Measurements from ENCODE around the gene SEH1L.
"Not testable (repeated sequence)": the region's sequence is repeated elsewhere in the genome, so short reads cannot be mapped to it uniquely, and the experiment has no call there.

The SEH1L gene, protein sequence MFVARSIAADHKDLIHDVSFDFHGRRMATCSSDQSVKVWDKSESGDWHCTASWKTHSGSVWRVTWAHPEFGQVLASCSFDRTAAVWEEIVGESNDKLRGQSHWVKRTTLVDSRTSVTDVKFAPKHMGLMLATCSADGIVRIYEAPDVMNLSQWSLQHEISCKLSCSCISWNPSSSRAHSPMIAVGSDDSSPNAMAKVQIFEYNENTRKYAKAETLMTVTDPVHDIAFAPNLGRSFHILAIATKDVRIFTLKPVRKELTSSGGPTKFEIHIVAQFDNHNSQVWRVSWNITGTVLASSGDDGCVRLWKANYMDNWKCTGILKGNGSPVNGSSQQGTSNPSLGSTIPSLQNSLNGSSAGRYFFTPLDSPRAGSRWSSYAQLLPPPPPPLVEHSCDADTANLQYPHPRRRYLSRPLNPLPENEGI

DNA sequence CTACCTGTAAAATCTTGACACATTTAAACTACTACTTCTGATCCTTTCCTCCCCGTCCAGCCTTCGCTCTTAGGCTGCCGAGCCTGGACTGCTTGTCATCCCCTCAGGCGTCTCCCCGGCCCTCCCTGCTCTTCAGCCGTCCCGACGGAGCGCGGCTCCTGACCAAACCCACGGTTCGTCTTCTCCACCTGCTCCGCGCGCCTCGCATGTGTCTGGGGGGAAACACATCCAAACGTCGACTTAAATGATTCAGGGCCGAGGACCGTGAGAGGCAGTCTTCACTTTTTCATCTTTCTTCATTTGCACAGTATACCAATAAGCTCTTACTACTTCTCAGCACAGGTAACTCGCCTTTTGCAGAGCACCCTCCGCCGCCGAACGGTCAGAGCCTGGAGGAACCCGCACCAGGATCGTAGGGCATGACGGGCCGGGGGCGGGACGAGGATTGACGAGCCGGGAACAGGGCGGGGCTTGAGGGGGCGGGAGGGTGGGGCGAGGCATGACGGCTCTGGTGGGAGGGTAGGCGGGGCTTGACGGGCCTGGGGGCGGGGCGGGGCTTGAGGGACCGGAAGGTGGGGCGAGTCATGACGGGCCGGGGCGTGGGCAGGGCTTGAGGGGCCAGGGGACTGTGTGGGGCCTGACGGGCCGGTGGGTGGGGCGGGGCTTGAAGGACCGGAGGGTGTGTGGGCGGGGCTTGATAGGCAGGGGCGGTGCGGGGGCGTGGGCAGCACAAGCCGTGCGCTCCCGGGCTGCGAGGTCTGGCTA, at the start of gene SEH1L:
Gene SEH1L, plus strand, starts transcription at position 727 of the 765 bp plus-strand sequence. CDS start 111 bp downstream, outside the sequence.
- DNase-seq: peak; percentile 100

GRCh38 chr18:12901208-12901607, 46.6 kb upstream of the SEH1L start:
- not testable (repeated sequence) for DNase-seq

GRCh38 chr18:12904012-12904516, 43.7 kb upstream of the SEH1L start:
- peak; percentile 44 for DNase-seq

DNA sequence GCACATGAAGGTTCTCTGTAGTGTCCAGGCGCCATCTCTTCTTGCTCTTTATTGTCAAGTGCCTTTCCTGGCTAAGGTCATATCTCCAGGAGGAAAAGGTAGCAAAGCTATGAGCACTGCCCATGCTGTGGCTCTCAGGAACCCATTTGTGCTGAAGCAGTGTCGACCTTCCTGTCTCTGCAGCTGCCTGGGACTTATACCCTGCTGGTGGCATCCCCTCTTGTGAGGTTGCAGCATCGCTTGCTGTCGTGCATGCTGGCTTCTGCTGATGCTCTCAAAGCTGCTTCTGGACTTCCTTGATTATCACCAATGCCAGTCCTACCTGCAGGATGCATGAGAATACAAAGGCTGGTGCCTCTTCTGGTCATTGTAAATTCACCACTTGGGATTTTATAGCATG, 41.7 kb upstream of the SEH1L start:
- no peak for DNase-seq

DNA sequence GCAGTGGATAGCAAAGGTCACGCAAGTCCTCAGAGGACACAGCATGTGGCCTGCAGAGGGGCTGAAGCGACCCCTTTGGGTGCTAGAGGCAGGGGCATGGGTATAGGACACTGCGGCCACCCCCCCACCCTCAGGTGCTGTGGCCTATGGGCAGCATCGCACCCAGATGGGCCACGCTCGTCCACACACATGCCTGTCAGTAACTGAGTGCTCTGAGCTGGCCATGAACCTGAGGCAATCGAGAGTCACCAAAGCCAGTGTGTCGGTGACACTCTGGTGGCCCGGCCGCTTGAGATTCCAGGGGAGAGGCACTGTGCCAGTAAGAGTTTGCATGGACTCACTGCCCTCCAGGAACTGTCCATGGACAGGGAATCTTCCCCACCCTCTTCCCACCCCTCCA, 41.0 kb upstream of the SEH1L start:
- no peak for DNase-seq

DNA sequence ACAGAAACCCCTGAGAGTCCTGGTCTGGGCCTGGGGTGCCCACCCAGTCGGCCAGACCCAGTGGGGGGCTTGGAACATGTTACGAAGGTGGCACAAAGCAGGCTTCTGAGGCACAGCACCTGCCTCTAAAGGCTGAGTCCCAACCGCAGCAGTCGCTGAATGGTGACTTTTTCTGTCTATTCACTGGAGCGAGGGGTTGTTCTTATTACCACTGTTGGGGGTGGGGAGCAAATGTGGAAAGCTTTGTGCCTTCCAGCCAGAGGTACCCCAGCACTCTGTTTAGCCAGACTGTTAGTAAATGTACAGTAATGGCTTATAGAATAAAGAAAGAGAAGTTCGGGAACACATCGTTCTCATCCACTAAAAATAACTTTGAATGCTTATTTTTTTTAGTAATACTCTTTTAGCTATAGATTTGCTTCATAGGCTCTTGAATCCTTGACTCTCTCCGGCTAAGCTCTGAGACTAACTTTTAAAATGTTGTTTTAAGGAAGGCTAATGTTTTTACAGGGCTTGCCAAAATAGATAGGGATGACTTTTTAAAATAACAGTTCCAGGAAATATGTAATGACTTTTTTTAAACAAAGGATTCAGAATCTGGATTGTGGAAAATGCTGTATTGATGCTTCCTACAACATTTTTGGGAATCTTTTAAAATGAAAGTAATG, 40.4 kb upstream of the SEH1L start:
- no peak for DNase-seq

DNA sequence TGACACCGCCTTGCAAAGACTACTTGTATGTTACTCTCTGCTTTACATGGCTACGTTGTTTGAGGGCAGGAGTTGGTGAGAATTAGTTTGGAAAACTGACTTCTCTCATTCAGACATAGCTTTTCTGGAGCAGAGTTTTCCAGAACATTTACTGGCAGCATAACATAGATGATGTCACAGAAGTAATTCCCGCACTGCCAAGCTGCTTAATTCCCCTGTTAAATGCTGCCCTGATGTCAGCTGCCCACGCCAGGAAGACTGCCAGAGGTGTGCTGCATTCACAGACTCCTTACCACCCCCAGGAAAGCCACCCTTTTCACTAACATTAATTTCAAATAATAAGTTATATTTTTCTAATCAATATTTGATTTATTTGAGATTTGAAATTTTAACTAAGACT, 39.1 kb upstream of the SEH1L start:
- DNase-seq: no peak

DNA sequence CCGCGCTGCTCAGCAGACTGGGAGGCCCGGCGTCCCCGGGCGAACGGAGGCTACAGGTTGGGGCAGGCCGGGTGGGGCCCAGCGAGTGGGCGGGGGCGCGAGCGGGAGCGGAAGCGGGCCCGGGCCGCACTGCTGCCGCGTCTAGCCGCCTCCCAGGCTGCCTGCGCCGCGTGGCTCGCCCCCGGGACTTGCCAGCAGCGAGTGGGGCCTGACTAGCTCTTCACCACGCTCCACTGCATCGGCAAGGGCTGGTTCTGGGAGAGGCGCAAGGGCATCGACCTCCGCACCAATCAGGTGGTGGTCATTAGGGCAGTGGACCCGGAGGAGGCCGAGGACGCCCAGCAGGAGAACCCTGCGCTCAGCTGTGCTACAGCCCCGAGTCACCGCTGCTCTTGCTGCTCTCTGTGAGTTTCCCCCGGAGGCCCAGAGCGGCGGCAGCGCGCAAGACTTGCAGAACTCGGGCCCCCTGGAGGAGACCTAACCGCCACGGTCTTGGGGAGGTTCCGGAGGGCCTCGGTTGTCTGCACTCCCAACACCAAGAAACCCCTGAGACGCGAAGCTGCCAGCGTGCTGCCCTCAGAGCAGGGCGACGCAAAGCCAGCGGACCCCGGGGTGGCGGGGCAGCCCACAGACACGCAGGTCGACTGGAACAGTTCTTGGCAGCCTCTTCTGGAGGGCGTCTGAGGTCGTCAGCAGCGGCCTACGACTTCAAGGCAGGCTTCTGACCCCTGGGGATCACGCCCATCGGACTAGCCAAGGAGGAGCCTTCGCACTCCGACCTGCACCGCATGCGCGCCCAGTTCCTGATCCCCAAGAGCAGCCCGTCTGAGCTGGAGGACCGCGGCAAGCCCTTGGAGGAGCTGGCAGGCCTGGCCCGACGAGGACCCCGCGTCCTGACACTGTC, 36.5 kb upstream of the SEH1L start:
- peak; percentile 75 for DNase-seq

DNA sequence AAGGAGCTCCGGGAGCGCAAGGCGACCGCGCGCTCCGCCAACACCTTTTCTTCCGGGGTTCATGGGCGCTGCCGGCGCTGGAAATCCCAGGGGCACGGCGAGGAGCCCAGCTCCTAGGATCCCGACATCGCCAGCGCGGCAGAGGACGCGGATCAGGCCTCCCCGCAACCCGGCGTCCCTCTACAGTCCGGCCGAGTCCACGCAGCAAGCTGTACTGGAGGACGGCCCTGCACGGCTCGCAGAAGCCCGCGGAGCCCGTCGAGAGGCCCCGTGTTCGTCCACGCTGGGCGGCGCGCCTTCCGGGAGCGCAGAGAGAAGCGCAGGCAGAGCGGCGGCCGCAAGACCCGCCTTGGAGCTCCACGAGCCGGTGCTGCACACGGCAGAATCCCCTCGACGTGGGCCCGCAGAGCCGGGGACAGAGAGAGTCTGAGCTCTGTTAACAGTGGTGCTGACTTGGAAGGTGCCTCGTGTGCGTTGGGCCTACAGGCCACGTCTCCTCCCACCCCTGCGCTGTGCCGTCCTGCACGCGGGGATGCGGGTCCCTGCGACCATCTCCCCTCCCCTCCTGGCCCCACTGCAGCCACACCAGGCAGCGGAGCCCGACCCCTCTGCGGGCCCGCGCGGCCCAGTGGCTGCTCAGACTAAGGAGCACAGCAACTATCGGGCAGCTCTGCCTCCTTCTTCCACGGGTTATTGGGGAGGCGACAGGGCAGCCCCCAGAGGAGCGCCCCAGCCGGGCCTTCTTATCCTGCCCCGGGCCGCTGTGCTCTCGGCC, 35.7 kb upstream of the SEH1L start:
- no peak for DNase-seq

DNA sequence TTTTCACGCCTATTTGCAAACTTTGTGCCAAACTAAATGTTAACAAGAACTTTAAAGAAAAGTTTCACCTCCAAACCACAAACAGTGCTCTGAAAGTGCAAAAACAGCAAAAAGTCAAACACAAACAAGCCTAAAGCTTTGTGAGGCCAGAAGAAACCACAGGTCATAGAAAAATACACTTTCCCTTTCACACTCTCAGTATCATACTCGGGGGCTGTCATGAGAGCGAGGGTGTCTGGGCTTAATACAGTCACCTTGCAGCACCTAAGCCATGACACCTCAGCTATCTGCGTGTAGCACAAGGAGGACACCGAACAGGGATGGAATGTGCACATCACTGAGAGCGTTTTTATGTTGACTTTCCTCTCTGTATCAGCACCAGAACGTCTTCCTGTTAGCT, 26.6 kb upstream of the SEH1L start:
- peak; percentile 24 for DNase-seq

- no peak for DNase-seq
These were observed 25.5 kb upstream of the SEH1L start for GRCh38 chr18:12922266-12922665.

DNA sequence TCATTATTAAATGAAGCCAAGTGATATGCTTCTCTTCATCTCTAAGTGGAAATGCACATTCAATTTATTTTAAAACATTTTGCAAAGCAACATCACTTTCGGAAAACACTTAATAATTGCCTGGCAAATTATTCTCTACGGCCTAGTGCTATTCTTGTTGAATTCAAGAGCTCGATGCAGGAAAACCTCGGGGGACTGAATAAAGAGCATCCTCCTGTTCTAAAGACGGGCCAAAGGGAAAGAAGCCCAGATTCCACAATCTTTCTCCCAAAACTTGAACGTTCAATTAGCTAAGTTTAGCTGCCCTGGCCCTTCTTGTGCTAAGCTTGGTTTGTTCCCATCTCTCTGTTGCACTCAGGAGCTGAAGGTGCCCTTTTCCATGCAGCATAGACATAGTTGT, 23.2 kb upstream of the SEH1L start:
- no peak for DNase-seq

- DNase-seq: no peak
These were observed 19.6 kb upstream of the SEH1L start for GRCh38 chr18:12928206-12928605.

DNA sequence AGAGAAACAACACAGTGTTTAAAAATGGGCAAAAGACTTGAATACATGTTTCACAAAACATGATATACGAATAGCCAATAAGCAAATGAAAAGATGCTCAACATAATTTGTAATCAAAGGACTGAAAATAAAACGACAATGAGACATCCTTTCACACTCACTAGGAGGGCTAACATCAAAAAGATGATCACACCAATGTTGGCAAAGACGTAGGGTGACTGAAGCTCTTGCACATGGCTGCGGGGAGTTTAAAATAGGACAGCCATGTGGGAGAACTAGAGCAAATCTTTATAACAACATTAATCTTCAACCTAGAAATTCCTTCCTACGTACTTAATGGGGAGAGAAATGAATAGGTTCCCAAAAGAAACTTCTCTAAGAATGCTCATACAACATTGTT, 19.2 kb upstream of the SEH1L start:
- no peak for DNase-seq

- no peak for DNase-seq
These were observed 18.2 kb upstream of the SEH1L start for GRCh38 chr18:12929477-12930083.

GRCh38 chr18:12930376-12930775, 17.4 kb upstream of the SEH1L start:
- DNase-seq: no peak

DNA sequence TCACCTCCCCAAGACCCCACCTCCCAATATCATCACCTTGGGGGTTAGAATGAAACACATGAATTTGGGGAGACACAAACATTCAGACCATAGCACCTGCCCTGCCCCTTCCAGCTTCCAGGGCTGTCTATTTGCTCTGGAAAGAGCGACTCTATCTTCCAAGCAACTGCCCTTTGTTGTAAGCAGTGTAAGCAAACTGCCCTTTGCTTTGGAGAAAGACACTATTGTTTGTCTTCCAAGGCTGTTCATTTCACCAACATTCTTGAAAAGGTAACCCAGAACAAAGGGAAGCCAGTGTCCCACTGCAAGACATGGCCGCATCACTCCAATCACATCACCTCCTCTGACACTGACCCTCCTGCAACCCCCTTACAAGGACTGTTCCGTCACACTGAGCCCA, 16.9 kb upstream of the SEH1L start:
- no peak for DNase-seq

- no peak for DNase-seq
These were observed 14.5 kb upstream of the SEH1L start for GRCh38 chr18:12933327-12933726.

DNA sequence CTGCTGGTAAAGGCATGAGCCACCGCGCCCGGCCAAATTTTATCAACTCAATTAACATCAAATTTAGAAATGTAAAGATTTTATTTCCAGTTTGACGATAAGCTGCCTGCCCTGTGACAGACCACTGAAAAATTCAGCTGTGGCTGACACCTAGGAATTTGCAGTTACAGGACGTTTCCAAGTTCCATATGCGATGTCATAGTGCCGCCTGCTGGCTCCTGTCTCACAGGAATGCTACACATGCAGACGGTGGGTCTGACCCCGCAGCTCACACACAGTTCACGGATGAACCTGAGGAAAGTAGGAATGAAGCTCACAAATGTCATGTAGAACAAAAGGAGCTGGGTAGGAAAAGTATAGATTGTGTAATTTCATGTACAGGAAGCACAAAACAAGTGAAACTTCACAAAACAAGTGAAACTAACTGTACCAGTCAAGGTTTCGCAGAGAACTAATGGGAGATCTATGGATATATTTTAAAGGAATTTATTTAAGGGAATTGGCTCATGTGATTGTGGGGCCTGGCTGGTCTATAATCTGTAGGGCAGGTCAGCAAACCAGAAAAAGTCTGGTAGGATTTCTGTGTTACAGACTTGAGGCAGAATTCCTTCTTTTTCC, 13.2 kb upstream of the SEH1L start:
- DNase-seq: peak; percentile 83

DNA sequence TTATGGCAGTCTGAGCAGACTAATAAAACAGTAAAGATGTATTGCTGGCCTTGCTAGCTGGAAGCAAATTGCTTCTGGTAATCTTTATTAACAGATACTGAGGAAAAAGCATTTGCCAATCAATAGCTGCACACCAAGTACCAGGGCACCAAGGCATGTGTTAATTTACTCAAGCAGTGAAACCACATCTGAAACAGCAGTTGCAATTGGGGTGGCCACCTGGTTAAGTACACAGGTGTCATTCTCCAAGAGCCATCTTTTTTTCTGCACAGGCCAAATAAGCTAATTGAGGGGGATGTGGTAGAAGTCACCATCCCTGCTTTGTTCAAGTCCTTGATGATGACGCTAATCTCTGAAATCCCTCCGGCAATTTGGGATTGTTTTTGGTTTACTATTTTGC, 8.6 kb upstream of the SEH1L start:
- DNase-seq: no peak

DNA sequence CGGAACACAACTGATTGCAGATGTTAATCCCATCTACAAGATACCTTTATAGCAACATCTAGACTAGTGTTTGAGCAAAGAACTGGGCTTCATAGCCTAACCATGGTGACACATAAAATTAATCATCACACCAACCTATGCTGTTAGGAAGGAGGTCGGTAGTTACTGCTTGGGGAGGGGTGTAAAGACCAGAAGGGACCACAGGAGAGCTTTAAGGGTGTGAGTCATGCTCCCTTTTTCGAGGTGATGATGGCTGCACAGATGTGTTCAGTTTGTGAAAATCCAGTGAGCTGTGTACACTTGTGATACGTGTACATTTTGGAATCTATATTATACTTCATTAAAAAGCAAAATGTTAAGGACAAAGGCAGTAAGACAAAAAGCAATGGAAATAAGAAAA, 4.6 kb upstream of the SEH1L start:
- DNase-seq: no peak
